Measurements from ENCODE around the gene TOP3A. TPM values are rescaled to one million over a fixed set of nuclear protein-coding genes. Genes with fewer than 3 reads are reported as not detected.
A peak's percentile ranks its signal among the peaks of the same experiment; 100 is the strongest.
"Not testable (repeated sequence)": the region's sequence is repeated elsewhere in the genome, so short reads cannot be mapped to it uniquely, and the experiment has no call there.

Gene TOP3A
- total and polyA plus RNA-seq, 11 donors, result 9.4 to 26.1 (median 12.8) TPM

- peaks cover 0 to 18% (median 0%) of the 10 kb centered on the region in 12 donors for H3K4me1 ChIP-seq
- H3K9me3 ChIP-seq, result no peaks in the 10 kb centered on the region
- intact Hi-C loops (cut with DNase I), result no loop called here
- peaks cover 0 to 48% (median 18%) of the 10 kb centered on the region in 9 donors for H3K36me3 ChIP-seq
- H3K27ac ChIP-seq, result no peak overlapping the region
- DNase-seq (no peak), ATAC-seq (no peak)
- no peaks in the 10 kb centered on the region for H3K27me3 ChIP-seq
- H3K4me3 ChIP-seq, result no peak overlapping the region
- WGBS, 4 donors, result 93 to 94% (median 94%) methylated on average over 6 of the region's 6 CpGs
- TF ChIP-seq POLR2A (IDR thresholded peaks at IDR 0.05) (no peak), CTCF (IDR thresholded peaks at IDR 0.05) (no peak)
Observed at GRCh38 chr17:18353541-18353940, 38.7 kb upstream of the TOP3A start.

- DNase-seq (no peak), ATAC-seq (no peak)
- no peaks in the 10 kb centered on the region for H3K9me3 ChIP-seq
- 91 to 94% (median 93%) methylated on average over 5 of the region's 5 CpGs for WGBS, 4 donors
- TF ChIP-seq CTCF (IDR thresholded peaks at IDR 0.05) (no peak), POLR2A (IDR thresholded peaks at IDR 0.05) (no peak)
- no peaks in the 10 kb centered on the region for H3K4me1 ChIP-seq
- H3K27ac ChIP-seq, result no peak overlapping the region
- peaks cover 0 to 74% (median 46%) of the 10 kb centered on the region in 9 donors for H3K36me3 ChIP-seq
- no peak overlapping the region for H3K4me3 ChIP-seq
- intact Hi-C loops (cut with DNase I), result no loop called here
- no peaks in the 10 kb centered on the region for H3K27me3 ChIP-seq
Observed at GRCh38 chr17:18344021-18344420, 29.2 kb upstream of the TOP3A start.

- Histone ChIP-seq H3K4me1 (no peaks in the 10 kb centered on the region), H3K36me3 (peaks cover 0 to 64% (median 27%) of the 10 kb centered on the region in 9 donors), H3K27ac (no peak overlapping the region), H3K9me3 (no peaks in the 10 kb centered on the region), H3K27me3 (no peaks in the 10 kb centered on the region), H3K4me3 (no peak overlapping the region)
- TF ChIP-seq CTCF (IDR thresholded peaks at IDR 0.05), result no peak
- TF ChIP-seq POLR2A (IDR thresholded peaks at IDR 0.05), result no peak
- ATAC-seq (no peak), DNase-seq (peak in 1 of 5 donors; percentile 10)
- intact Hi-C loops (cut with DNase I), result no loop called here
- 90 to 98% (median 97%) methylated on average over 7 to 13 of the region's 13 CpGs for WGBS, 4 donors
Observed at GRCh38 chr17:18339933-18340332, 25.1 kb upstream of the TOP3A start.

GRCh38 chr17:18338158-18338557 is 23.4 kb upstream of the TOP3A start:
- H3K9me3 ChIP-seq; H3K27ac ChIP-seq; H3K27me3 ChIP-seq; ATAC-seq; intact Hi-C loops (cut with DNase I); H3K4me3 ChIP-seq; DNase-seq; H3K4me1 ChIP-seq: not testable (repeated sequence)
- WGBS, 4 donors, result 94 to 99% (median 96%) methylated on average over 9 to 25 of the region's 25 CpGs
- peaks cover 0 to 68% (median 28%) of the 10 kb centered on the region in 9 donors for H3K36me3 ChIP-seq

- no peaks in the 10 kb centered on the region for H3K9me3 ChIP-seq
- TF ChIP-seq POLR2A (IDR thresholded peaks at IDR 0.05) (no peak), CTCF (IDR thresholded peaks at IDR 0.05) (no peak)
- no peak for DNase-seq
- H3K27me3 ChIP-seq, result no peaks in the 10 kb centered on the region
- 95 to 96% (median 96%) methylated on average over 2 to 4 of the region's 4 CpGs for WGBS, 4 donors
- H3K4me3 ChIP-seq, result no peak overlapping the region
- H3K36me3 ChIP-seq, result peaks cover 0 to 84% (median 50%) of the 10 kb centered on the region in 9 donors
- no peaks in the 10 kb centered on the region for H3K4me1 ChIP-seq
- intact Hi-C loops (cut with DNase I), result no loop called here
- H3K27ac ChIP-seq, result no peak overlapping the region
- ATAC-seq, result peak in 1 of 4 donors; percentile 10
Observed at GRCh38 chr17:18332909-18333489, 18.2 kb upstream of the TOP3A start.
